SK-N-SH treated with all-trans-retinoic acid at 6 μM for 48 hours (cell line): ENCODE measurements around the gene GLP2R.

Experiments used
- ARNTL ChIP-seq: fragments of 450-650 bp; formaldehyde crosslinking; IDR thresholded peaks from 2 replicates; pipeline ENCODE4 v1.5.0; 2020; ENCODE audit warnings: low read depth, mild to moderate bottlenecking, moderate library complexity, borderline replicate concordance
- BACH2 ChIP-seq: fragments of 250-450 bp; sonication (Bioruptor Pico); IDR thresholded peaks from 2 replicates; pipeline ENCODE4 v1.9.0; 2021; ENCODE audit warnings: mild to moderate bottlenecking, borderline replicate concordance
- CSDC2 ChIP-seq: fragments of 250-450 bp; sonication (Bioruptor Pico); IDR thresholded peaks from 2 replicates; pipeline ENCODE4 v1.5.0; 2020; ENCODE audit warnings: mild to moderate bottlenecking, moderate library complexity
- GLIS3 ChIP-seq: fragments of 250-450 bp; sonication (Bioruptor Pico); IDR thresholded peaks from 2 replicates; pipeline ENCODE4 v1.5.0; 2020; ENCODE audit warnings: mild to moderate bottlenecking, moderate library complexity
- PPARA ChIP-seq: fragments of 250-450 bp; sonication (Bioruptor Pico); IDR thresholded peaks from 2 replicates; pipeline ENCODE4 v1.5.0; 2020; ENCODE audit warnings: mild to moderate bottlenecking, borderline replicate concordance
- RARB ChIP-seq: fragments of 250-450 bp; sonication (Bioruptor Pico); IDR thresholded peaks from 2 replicates; pipeline ENCODE4 v1.8.0; 2021; ENCODE audit warnings: mild to moderate bottlenecking, moderate library complexity
- TOX ChIP-seq: fragments of 250-450 bp; sonication (Bioruptor Pico); IDR thresholded peaks from 2 replicates; pipeline ENCODE4 v1.8.0; 2021; ENCODE audit warnings: mild to moderate bottlenecking, moderate library complexity, borderline replicate concordance
- ZC3H10 ChIP-seq: fragments of 250-450 bp; sonication (Bioruptor Pico); IDR thresholded peaks from 2 replicates; pipeline ENCODE4 v1.5.1; 2021; ENCODE audit warnings: mild to moderate bottlenecking, moderate library complexity
- ZNF565 ChIP-seq: fragments of 450-650 bp; formaldehyde crosslinking; conservative IDR thresholded peaks from 2 replicates; pipeline ENCODE4 v1.5.0; 2020; ENCODE audit warnings: low read depth, mild to moderate bottlenecking, moderate library complexity
- ZNF8 ChIP-seq: fragments of 450-650 bp; formaldehyde crosslinking; IDR thresholded peaks from 2 replicates; pipeline ENCODE4 v1.5.0; 2020; ENCODE audit warnings: mild to moderate bottlenecking, moderate library complexity
- TF ChIP-seq, protein P1 (sequence below): fragments of 250-450 bp; sonication (Bioruptor Pico); IDR thresholded peaks from 2 replicates; pipeline ENCODE4 v1.5.1; 2020; ENCODE audit warnings: low read depth, mild to moderate bottlenecking, moderate library complexity
- TF ChIP-seq, protein P2 (sequence below): fragments of 250-450 bp; sonication (Bioruptor Pico); IDR thresholded peaks from 2 replicates; pipeline ENCODE4 v1.8.0; 2020; ENCODE audit warnings: mild to moderate bottlenecking, moderate library complexity, borderline replicate concordance
- TF ChIP-seq, protein P3 (sequence below): fragments of 250-450 bp; sonication (Bioruptor Pico); IDR thresholded peaks from 2 replicates; pipeline ENCODE4 v1.8.0; 2021; ENCODE audit warnings: low read depth, mild to moderate bottlenecking, moderate library complexity, borderline replicate concordance

DNA sequence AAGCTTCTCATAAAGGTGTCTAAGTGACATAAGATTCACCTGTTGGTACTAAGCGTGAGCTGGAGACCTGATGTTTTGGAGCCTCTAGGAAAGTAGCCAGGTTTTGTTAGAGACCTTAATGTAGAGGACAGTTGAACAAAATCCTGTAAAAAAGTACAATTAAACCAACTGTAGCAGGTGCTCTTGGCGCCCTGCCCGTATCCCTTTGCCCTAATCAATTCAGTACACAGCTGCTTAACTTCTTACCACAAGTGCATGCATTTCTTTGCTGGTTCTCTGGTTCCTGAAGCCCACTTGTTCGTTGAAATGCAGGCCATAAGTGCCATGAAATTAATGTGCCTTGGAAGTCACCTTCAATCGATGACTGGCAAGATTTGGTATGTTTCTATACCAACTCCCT, 24.4 kb downstream of the GLP2R start:
- TF ChIP-seq, protein P1, sequence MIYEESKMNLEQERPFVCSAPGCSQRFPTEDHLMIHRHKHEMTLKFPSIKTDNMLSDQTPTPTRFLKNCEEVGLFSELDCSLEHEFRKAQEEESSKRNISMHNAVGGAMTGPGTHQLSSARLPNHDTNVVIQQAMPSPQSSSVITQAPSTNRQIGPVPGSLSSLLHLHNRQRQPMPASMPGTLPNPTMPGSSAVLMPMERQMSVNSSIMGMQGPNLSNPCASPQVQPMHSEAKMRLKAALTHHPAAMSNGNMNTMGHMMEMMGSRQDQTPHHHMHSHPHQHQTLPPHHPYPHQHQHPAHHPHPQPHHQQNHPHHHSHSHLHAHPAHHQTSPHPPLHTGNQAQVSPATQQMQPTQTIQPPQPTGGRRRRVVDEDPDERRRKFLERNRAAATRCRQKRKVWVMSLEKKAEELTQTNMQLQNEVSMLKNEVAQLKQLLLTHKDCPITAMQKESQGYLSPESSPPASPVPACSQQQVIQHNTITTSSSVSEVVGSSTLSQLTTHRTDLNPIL: no peak
- TF ChIP-seq ZC3H10 (CRISPR knock-in tag) (no peak), BACH2 (CRISPR knock-in tag) (no peak), RARB (no peak), PPARA (CRISPR knock-in tag) (no peak), ZNF8 (no peak), GLIS3 (CRISPR knock-in tag) (no peak), ARNTL (CRISPR knock-in tag) (no peak), CSDC2 (CRISPR knock-in tag) (no peak), TOX (CRISPR knock-in tag) (no peak), ZNF565 (CRISPR knock-in tag) (no peak)
- TF ChIP-seq, protein P2, sequence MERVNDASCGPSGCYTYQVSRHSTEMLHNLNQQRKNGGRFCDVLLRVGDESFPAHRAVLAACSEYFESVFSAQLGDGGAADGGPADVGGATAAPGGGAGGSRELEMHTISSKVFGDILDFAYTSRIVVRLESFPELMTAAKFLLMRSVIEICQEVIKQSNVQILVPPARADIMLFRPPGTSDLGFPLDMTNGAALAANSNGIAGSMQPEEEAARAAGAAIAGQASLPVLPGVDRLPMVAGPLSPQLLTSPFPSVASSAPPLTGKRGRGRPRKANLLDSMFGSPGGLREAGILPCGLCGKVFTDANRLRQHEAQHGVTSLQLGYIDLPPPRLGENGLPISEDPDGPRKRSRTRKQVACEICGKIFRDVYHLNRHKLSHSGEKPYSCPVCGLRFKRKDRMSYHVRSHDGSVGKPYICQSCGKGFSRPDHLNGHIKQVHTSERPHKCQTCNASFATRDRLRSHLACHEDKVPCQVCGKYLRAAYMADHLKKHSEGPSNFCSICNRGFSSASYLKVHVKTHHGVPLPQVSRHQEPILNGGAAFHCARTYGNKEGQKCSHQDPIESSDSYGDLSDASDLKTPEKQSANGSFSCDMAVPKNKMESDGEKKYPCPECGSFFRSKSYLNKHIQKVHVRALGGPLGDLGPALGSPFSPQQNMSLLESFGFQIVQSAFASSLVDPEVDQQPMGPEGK (CRISPR knock-in tag): no peak
- TF ChIP-seq, protein P3, sequence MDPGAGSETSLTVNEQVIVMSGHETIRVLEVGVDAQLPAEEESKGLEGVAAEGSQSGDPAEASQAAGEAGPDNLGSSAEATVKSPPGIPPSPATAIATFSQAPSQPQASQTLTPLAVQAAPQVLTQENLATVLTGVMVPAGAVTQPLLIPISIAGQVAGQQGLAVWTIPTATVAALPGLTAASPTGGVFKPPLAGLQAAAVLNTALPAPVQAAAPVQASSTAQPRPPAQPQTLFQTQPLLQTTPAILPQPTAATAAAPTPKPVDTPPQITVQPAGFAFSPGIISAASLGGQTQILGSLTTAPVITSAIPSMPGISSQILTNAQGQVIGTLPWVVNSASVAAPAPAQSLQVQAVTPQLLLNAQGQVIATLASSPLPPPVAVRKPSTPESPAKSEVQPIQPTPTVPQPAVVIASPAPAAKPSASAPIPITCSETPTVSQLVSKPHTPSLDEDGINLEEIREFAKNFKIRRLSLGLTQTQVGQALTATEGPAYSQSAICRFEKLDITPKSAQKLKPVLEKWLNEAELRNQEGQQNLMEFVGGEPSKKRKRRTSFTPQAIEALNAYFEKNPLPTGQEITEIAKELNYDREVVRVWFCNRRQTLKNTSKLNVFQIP (CRISPR knock-in tag): no peak
